GM18505 (cell line): Measurements from ENCODE around the gene LRMDA.
"Not testable (repeated sequence)": the region's sequence is repeated elsewhere in the genome, so short reads cannot be mapped to it uniquely, and the experiment has no call there.

Source experiments
- ATAC-seq: cut with Tn5 transposase; IDR thresholded peaks from one replicate; pipeline ENCODE4 v1.9.1; 2021; ENCODE audit not compliant: unreplicated experiment
- POLR2A ChIP-seq: IDR thresholded peaks from 4 replicates; pipeline ENCODE4 v1.6.1; 2011; ENCODE audit warnings: borderline replicate concordance; ENCODE audit not compliant: insufficient read depth, insufficient read length; ENCODE audit errors: extremely low read depth

The LRMDA gene

GRCh38 chr10:76040830-76041220 lies 609.4 kb downstream of the LRMDA start:
- no peak for TF ChIP-seq POLR2A
- no peak for ATAC-seq

DNA sequence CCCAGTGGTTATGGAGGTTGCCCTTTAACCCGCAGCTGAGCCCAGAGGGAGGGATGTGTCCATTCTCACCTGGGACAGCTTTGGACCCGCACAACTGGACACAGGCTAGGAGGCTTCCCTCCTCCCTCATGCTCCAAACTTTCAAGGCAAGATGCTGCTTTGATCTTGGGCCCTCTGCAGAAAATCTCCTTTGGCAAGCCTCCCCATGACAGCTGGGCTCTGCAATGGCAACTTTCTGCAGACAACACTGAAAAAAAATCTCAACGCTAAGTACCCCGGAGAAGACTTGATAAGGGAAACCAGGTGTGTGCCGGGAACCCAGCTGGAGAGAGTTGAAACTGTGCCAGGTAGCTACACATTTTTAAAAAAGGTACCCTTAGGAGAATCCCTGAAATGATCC lies 610.1 kb downstream of the LRMDA start:
- no peak for TF ChIP-seq POLR2A
- ATAC-seq: no peak

- no peak for TF ChIP-seq POLR2A
- no peak for ATAC-seq
Measured at GRCh38 chr10:76043261-76043660, 611.8 kb downstream of the LRMDA start.

- ATAC-seq: no peak
- TF ChIP-seq POLR2A: no peak
Measured at GRCh38 chr10:76044751-76045150, 613.3 kb downstream of the LRMDA start.

DNA sequence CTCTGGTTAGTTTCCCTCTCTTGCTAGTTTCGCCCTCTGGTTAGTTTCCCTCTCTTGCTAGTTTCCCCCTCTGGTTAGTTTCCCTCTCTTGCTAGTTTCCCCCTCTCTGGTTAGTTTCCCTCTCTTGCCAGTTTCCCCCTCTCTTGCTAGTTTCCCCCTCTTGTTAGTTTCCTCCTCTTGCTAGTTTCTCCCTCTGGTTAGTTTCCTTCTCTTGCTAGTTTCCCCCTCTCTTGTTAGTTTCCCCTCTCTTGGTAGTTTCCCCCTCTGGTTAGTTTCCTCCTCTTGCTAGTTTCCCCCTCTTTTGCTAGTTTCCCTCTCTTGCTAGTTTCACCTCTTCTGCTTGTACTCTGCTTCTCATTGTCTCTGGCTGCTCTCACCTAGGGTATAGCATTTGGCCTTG lies 613.8 kb downstream of the LRMDA start:
- TF ChIP-seq POLR2A: no peak
- ATAC-seq: no peak

- no peak for TF ChIP-seq POLR2A
- ATAC-seq: no peak
Measured at GRCh38 chr10:76047521-76047920, 616.1 kb downstream of the LRMDA start.

DNA sequence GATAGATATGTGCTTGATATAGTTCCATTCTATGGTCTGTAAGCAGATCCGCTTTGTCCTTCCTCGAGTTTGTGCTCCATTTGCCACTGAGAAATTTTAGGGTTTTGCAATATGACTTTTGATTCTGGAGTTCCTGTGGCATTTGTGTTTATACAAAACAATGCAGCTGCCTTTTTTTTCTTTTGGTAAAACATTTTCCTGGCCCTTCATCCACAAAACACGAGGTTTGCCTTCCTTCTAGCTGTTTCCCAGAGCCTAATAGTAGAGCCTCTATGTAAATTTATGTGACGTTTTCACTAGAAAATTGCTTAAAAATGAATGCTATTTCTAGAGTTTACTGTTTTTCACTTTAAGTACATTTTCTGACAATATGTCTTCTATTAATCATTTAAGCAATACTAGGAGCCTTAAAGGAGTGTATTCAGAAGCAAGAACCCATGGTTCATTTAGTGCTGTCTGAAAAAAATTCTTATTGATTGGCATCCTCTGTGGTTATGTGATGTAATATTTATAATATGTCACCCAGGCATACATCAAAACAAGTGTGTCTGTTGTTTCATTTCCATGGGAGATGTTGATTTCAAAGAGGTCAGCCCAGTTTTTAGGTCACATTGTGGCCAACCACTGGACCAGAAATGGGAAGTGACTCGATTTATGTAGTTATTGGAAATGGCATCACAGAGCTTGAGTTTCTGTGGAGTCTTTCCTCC lies 618.3 kb downstream of the LRMDA start:
- no peak for TF ChIP-seq POLR2A
- ATAC-seq: no peak

DNA sequence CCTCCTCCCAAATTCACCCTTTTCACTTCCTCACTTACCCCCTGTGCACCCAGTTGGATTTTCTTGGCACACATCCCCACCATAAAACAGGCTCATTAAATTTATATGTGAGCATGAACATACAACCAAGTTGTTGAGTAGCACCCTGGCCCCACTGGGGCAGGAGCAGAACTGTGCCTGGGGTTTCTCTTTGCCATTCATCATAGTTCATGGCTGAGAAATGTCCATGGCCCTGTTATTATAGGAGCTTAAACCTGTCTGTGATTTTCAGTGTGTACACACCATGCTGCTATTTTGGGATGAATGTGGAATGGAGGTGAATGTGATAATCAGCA lies 618.8 kb downstream of the LRMDA start:
- TF ChIP-seq POLR2A: no peak
- no peak for ATAC-seq

- TF ChIP-seq POLR2A: no peak
- ATAC-seq: no peak
Measured at GRCh38 chr10:76051007-76051936, 619.8 kb downstream of the LRMDA start.

GRCh38 chr10:76052682-76053503 lies 621.5 kb downstream of the LRMDA start:
- TF ChIP-seq POLR2A: no peak
- ATAC-seq: no peak

- ATAC-seq: no peak
- TF ChIP-seq POLR2A: no peak
Measured at GRCh38 chr10:76055466-76055865, 624.0 kb downstream of the LRMDA start.

DNA sequence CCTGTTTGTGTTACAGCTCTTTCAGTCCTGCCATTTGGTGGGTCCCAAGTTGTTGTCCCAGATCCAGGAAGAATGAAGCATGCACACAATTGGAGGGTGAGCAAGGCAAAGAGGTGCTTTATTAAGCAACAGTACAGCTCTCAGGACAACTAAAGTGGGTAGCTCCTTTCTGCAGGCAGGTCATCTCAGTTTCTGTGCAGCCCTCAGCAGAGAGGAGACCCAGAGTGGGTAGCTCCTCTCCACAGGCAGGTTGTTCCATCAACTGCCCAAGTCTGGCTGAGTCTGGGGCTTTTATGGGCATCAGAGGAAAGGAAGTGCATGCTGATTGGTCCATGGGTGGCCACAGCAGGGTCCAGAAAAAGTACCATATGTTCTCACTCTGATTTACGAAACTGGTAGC lies 624.5 kb downstream of the LRMDA start:
- ATAC-seq: no peak
- no peak for TF ChIP-seq POLR2A

GRCh38 chr10:76060993-76061392 lies 629.6 kb downstream of the LRMDA start:
- ATAC-seq: not testable (repeated sequence)

GRCh38 chr10:76066457-76066856 lies 635.0 kb downstream of the LRMDA start:
- TF ChIP-seq POLR2A: no peak
- ATAC-seq: no peak

DNA sequence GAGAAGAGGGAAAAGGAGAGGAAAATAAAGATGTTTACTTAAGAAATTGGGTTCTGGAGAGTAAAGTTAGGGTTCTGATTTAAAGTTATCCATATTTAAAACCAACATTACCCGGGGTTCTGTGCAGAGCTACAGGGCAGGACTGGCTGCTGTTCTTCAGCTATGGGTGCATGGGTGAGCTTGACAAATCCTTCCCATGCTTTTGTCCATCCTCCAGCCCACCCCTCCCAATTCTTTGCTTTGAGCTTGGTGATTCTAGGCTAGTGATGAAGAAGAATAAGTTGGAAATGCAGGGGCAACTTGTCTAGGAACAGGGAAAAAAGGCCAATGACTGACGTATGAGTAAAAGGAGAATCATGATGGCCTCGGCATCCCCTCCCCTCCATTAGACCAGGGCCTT lies 636.0 kb downstream of the LRMDA start:
- no peak for ATAC-seq
- no peak for TF ChIP-seq POLR2A
